Type B pancreatic cell (in vitro differentiated cells): ENCODE data around the gene POP5. TPM values are rescaled to one million over a fixed set of nuclear protein-coding genes. Genes with fewer than 3 reads are reported as not detected.

Experiments
- DNase-seq: peaks from one replicate; pipeline ENCODE4 v3.0.0; 2021; ENCODE audit warnings: mixed read lengths; ENCODE audit not compliant: unreplicated experiment; ENCODE audit errors: extremely low spot score
- H3K27ac Mint-ChIP-seq: 2 replicates; pipeline ENCODE4 v1.8.0; 2021; ENCODE audit warnings: mild to moderate bottlenecking, mixed read lengths
- H3K27me3 Mint-ChIP-seq: 2 replicates; pipeline ENCODE4 v1.8.0; 2021; ENCODE audit warnings: mixed read lengths
- H3K36me3 Mint-ChIP-seq: 2 replicates; pipeline ENCODE4 v1.8.0; 2021; ENCODE audit warnings: mixed read lengths
- H3K4me1 Mint-ChIP-seq: one replicate; pipeline ENCODE4 v1.8.0; 2021; ENCODE audit warnings: mixed read lengths; ENCODE audit not compliant: unreplicated experiment
- H3K4me3 Mint-ChIP-seq: 2 replicates; pipeline ENCODE4 v1.8.0; 2021; ENCODE audit warnings: mild to moderate bottlenecking, mixed read lengths
- H3K9me3 Mint-ChIP-seq: 2 replicates; pipeline ENCODE4 v1.8.0; 2021; ENCODE audit warnings: mixed read lengths
- total RNA-seq: library from RNA; stranded (reverse); gene quantifications from 2 replicates; pipeline ENCODE4 v1.2.1, GENCODE V29; 2021; ENCODE audit warnings: low replicate concordance
- TF ChIP-seq, protein P1 (sequence below): fragments of 200-600 bp; sonication (generic); conservative IDR thresholded peaks from 2 replicates; pipeline ENCODE4 v1.5.0; 2021; ENCODE audit warnings: antibody characterized with exemption, mild to moderate bottlenecking

POP5 gene
- total RNA-seq, 1 donor from 2014 or later = 55.2 TPM

GRCh38 chr12:120590741-120591407 lies 9.7 kb upstream of the POP5 start:
- Mint-ChIP-seq H3K27ac (no peak overlapping the region), H3K4me3 (no peak overlapping the region), H3K36me3 (no peaks in the 10 kb centered on the region), H3K4me1 (no peaks in the 10 kb centered on the region), H3K27me3 (peaks cover 27% of the 10 kb centered on the region), H3K9me3 (no peaks in the 10 kb centered on the region)
- DNase-seq = no peak
- TF ChIP-seq, protein P1, sequence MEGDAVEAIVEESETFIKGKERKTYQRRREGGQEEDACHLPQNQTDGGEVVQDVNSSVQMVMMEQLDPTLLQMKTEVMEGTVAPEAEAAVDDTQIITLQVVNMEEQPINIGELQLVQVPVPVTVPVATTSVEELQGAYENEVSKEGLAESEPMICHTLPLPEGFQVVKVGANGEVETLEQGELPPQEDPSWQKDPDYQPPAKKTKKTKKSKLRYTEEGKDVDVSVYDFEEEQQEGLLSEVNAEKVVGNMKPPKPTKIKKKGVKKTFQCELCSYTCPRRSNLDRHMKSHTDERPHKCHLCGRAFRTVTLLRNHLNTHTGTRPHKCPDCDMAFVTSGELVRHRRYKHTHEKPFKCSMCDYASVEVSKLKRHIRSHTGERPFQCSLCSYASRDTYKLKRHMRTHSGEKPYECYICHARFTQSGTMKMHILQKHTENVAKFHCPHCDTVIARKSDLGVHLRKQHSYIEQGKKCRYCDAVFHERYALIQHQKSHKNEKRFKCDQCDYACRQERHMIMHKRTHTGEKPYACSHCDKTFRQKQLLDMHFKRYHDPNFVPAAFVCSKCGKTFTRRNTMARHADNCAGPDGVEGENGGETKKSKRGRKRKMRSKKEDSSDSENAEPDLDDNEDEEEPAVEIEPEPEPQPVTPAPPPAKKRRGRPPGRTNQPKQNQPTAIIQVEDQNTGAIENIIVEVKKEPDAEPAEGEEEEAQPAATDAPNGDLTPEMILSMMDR = no peak

DNA sequence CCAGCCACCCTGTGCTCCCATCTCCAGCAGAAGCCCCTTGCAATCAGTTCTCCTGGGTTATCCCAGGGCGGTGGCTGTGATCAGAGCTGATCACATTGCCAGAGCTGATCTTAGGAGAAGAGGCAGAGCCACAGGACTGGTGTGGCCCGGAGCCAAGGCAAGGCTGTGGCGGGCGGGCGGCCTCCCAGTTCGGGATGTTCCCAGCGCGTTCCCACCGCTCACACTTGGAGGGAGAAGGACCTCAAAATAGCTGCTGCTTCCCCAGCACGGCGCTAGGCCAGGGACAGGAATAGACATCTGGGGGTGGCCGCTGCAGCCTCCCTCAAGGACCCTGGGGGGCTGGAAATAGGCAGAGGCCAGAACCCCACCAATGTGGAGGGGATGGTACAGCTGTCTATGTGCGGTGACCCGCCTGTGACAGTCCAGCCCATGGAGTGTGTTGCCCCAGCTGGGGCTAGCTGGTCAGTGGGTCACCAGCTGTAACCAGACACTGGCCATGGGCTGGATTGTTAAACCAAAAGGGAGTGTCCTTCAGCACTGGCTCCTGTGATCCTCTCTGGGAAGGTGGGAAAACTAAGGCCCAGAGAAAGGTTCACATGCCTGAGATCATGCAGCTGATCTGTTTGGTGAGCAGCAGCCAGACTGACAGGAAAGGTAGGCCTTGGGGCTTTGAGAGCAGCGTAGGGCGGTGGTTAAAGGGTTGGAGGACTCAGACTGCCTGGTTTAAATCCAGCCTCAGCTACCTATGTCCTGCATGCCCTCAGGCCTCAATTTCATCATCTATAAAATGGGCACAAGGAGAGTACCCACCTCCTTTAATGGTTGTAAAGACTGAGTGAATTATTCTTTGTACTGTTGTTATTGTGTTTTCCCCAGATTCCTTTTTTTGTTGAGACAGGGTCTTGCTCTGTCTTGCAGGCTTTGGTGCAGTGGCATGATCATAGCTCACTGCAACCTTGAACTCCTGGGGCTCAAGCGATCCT lies 8.0 kb upstream of the POP5 start:
- Mint-ChIP-seq H3K4me1 (no peaks in the 10 kb centered on the region), H3K4me3 (no peak overlapping the region), H3K27me3 (peaks cover 33% of the 10 kb centered on the region), H3K9me3 (no peaks in the 10 kb centered on the region), H3K36me3 (no peaks in the 10 kb centered on the region), H3K27ac (peak overlapping the region; percentile 50)
- TF ChIP-seq, protein P1 = no peak
- no peak for DNase-seq

DNA sequence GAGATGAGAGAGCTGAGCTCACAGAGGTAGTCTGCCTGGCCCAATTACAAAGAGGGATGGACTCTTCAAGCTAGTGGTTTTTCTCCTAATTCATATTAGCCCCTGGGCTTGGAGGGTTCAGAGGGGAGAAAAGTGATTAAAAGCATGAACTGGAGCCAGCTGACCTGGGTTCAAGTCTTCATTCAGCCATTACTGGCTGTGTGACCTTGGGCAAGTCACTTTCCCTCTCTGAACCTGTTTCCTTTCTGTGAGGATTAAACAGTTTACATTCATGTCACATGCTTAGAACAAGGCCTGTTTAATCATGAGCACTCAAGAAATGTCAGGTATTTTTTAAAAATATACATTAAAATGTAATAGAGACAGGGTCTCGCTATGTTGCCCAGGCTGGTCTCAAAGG lies 7.2 kb upstream of the POP5 start:
- TF ChIP-seq, protein P1 = no peak
- H3K36me3 Mint-ChIP-seq = no peaks in the 10 kb centered on the region
- H3K4me3 Mint-ChIP-seq = no peak overlapping the region
- H3K27ac Mint-ChIP-seq = no peak overlapping the region
- peaks cover 5% of the 10 kb centered on the region for H3K4me1 Mint-ChIP-seq
- no peak for DNase-seq
- H3K9me3 Mint-ChIP-seq = no peaks in the 10 kb centered on the region
- H3K27me3 Mint-ChIP-seq = peaks cover 42% of the 10 kb centered on the region

DNA sequence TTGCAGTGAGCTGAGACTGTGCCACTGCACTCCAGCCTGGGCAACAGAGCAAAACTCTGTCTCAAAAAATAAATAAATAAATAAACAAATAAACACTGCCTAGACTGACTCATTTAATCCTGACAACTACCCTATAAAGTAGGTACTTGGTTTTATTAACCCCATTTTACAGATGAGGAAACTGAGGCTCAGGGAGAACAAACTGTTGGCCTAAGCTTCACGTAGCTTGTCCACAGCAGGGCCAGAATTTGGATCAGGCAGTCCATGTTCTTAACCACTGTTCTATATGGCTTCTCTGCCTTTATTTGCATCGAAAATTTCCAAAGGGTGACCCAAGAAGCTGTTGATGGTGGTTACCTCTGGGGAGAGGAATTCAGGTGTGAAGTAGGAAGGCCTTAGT lies 5.7 kb upstream of the POP5 start:
- no peak for DNase-seq
- peaks cover 44% of the 10 kb centered on the region for H3K27me3 Mint-ChIP-seq
- H3K4me3 Mint-ChIP-seq = no peak overlapping the region
- peaks cover 8% of the 10 kb centered on the region for H3K4me1 Mint-ChIP-seq
- H3K9me3 Mint-ChIP-seq = no peaks in the 10 kb centered on the region
- no peaks in the 10 kb centered on the region for H3K36me3 Mint-ChIP-seq
- H3K27ac Mint-ChIP-seq = no peak overlapping the region
- TF ChIP-seq, protein P1 = no peak

DNA sequence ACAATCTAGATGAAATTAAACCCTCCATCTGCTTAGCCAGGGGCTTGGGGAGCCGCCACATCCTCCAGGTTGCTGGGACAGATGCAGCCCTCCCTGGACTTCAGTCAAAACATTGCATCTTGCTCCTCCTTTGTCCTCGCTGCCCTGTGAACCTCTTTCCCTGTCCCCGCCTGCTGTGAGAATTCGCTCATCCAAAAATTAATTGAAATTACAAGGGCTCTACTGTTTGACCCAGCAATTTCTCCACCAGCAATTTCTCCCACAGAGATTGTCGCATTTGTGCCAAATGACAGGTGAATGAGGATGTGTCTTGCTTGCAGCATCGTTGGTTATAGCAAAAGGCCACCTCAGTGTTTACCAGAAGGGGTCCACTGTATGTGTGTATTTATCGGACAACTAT lies 5.0 kb upstream of the POP5 start:
- DNase-seq = no peak
- Mint-ChIP-seq H3K27me3 (peaks cover 42% of the 10 kb centered on the region), H3K4me1 (peaks cover 13% of the 10 kb centered on the region), H3K27ac (no peak overlapping the region), H3K9me3 (no peaks in the 10 kb centered on the region), H3K36me3 (no peaks in the 10 kb centered on the region), H3K4me3 (peak overlapping the region; percentile 78)
- TF ChIP-seq, protein P1 = no peak
